HepG2 (cell line): Measurements from ENCODE around the gene TH. TPM values are rescaled to one million over a fixed set of nuclear protein-coding genes. Genes with fewer than 3 reads are reported as not detected.

ENCODE experiments used
- ATAC-seq: fragments of 200-7000 bp; cut with Tn5 transposase; 3 replicates; pipeline ENCODE4 v1.9.1; 2020; ENCODE audit warnings: mild to moderate bottlenecking, moderate library complexity
- BruUV-seq: library from RNA; stranded (reverse); fragments of 400-500 nt; replicated peaks from 2 replicates; lab custom pipeline; 2021; lab: Mats Ljungman, UMichigan
- CTCF ChIA-PET: fragments of 300-600 bp; formaldehyde crosslinking; extraction: SDS; loops from one replicate; lab custom pipeline; 2021; ENCODE audit warnings: low total read pairs, inconsistent platforms, low intra/inter-chr PET ratio; lab: Yijun Ruan, JAX
- POLR2A ChIA-PET: fragments of 350-600 bp; sonication (Branson Sonifier 250); formaldehyde crosslinking; loops from one replicate; lab custom pipeline; 2020; ENCODE audit warnings: antibody characterized with exemption, inconsistent platforms; lab: Yijun Ruan, JAX
- DNase-seq: peaks from one replicate; pipeline ENCODE4 v3.0.0-alpha.2; 2015; ENCODE audit warnings: low spot score
- FAIRE-seq: peaks from 3 replicates; lab custom pipeline; 2011; peaks lifted over from hg19 to GRCh38; lab: Jason Lieb, UNC
- H2AFZ ChIP-seq: one replicate; pipeline ENCODE4 v1.6.1; 2011; ENCODE audit warnings: low read length, inconsistent platforms
- H3K27ac ChIP-seq: fragments of 300-600 bp; 3 replicates; pipeline ENCODE4 v1.8.0; 2011; ENCODE audit warnings: mixed run types, mild to moderate bottlenecking, mixed read lengths, low read length, inconsistent platforms; ENCODE audit not compliant: insufficient read depth; ENCODE audit errors: extremely low read length
- H3K27me3 ChIP-seq, 2 experiments: fragments of 200-600 bp in 1 of 2; 2 replicates in 1 of 2; 3 replicates in 1 of 2; pipeline versions ENCODE4 v1.6.0 to v1.8.0; 2011; ENCODE audit warnings: low read length in 2 of 2, mild to moderate bottlenecking in 2 of 2, moderate library complexity in 2 of 2, inconsistent platforms in 1 of 2; ENCODE audit not compliant: insufficient read depth in 2 of 2, control insufficient read depth in 1 of 2
- H3K36me3 ChIP-seq, 2 experiments: fragments of 200-600 bp in 1 of 2; replicated peaks in 1 of 2; 2 replicates in 1 of 2; 3 replicates in 1 of 2; pipeline versions ENCODE4 v1.5.1 to v1.8.0; 2011; ENCODE audit warnings: low read length in 2 of 2, inconsistent platforms in 1 of 2; ENCODE audit not compliant: insufficient read depth in 2 of 2, control insufficient read depth in 1 of 2
- H3K4me1 ChIP-seq: 2 replicates; pipeline ENCODE4 v1.5.1; 2012; ENCODE audit warnings: low read length, inconsistent platforms; ENCODE audit not compliant: insufficient read depth
- H3K4me2 ChIP-seq: 2 replicates; pipeline ENCODE4 v1.6.0; 2011; ENCODE audit warnings: low read depth, low read length, inconsistent platforms
- H3K4me3 ChIP-seq, 3 experiments: fragments of 200-600 bp in 1 of 3; sonication (generic), shearing (Covaris generic) in 1 of 3; replicated peaks in 1 of 3; 2 replicates each; pipeline ENCODE4 v1.5.1; 2011 to 2016; ENCODE audit warnings: low read length in 3 of 3, inconsistent platforms in 2 of 3, low read depth in 2 of 3, mild to moderate bottlenecking in 2 of 3, control low read depth in 1 of 3, mixed read lengths in 1 of 3; ENCODE audit not compliant: insufficient read depth in 1 of 3
- H3K79me2 ChIP-seq: one replicate; pipeline ENCODE4 v1.6.1; 2011; ENCODE audit warnings: low read length, inconsistent platforms; ENCODE audit not compliant: insufficient read depth
- H3K9ac ChIP-seq: 2 replicates; pipeline ENCODE4 v1.6.0; 2011; ENCODE audit warnings: mild to moderate bottlenecking, low read depth, low read length, inconsistent platforms; ENCODE audit not compliant: insufficient read depth
- H3K9me3 ChIP-seq: 2 replicates; pipeline ENCODE4 v1.5.1; 2012; ENCODE audit warnings: mild to moderate bottlenecking, low read length
- H4K20me1 ChIP-seq: 2 replicates; pipeline ENCODE4 v1.6.0; 2011; ENCODE audit warnings: inconsistent platforms, mild to moderate bottlenecking, low read length, moderate library complexity; ENCODE audit not compliant: insufficient read depth
- NFE2L2 ChIP-seq: fragments of 150-350 bp; IDR thresholded peaks from 2 replicates; pipeline ENCODE4 v1.6.1; 2014; ENCODE audit warnings: low read length
- NFIC ChIP-seq: IDR thresholded peaks from 2 replicates; pipeline ENCODE4 v1.6.1; 2012; ENCODE audit warnings: mild to moderate bottlenecking, low read length, inconsistent platforms
- PRPF4 ChIP-seq: fragments of 200-400 bp; formaldehyde crosslinking; IDR thresholded peaks from 2 replicates; pipeline ENCODE4 v1.6.1; 2016; ENCODE audit warnings: low read length, low read depth; ENCODE audit not compliant: poor library complexity, severe bottlenecking
- RARA ChIP-seq: IDR thresholded peaks from 2 replicates; pipeline ENCODE4 v1.6.1; 2016; ENCODE audit warnings: missing genetic modification reagents, missing compliant biosample characterization
- ZFX ChIP-seq: sonication (generic); formaldehyde crosslinking; IDR thresholded peaks from 2 replicates; pipeline ENCODE4 v1.4.0; 2020; ENCODE audit warnings: mild to moderate bottlenecking, low read depth, missing genetic modification reagents, moderate library complexity
- ZNF484 ChIP-seq: sonication (generic); formaldehyde crosslinking; IDR thresholded peaks from 2 replicates; pipeline ENCODE4 v1.5.1; 2020; ENCODE audit warnings: mild to moderate bottlenecking, low read depth, missing genetic modification reagents, borderline replicate concordance
- ZNF816 ChIP-seq: sonication (generic); formaldehyde crosslinking; IDR thresholded peaks from 2 replicates; pipeline ENCODE4 v1.8.0; 2022; ENCODE audit warnings: missing genetic modification reagents, mild to moderate bottlenecking, borderline replicate concordance
- WGBS: methylation state at CpG from one replicate; pipeline ENCODE4 v1.1.6; 2017; ENCODE audit warnings: low lambda C conversion rate; 5-methylcytosine and 5-hydroxymethylcytosine counted together
- in situ Hi-C: cut with HindIII; loops from 2 replicates; pipeline ENCODE4 v1.10.0; 2017; ENCODE audit warnings: low pct_unique_long_range_greater_than_20kb; ENCODE audit not compliant: extremely low pct_ligation_motif_present
- intact Hi-C: fragments of 100-400 bp; cut with micrococcal nuclease; formaldehyde crosslinking; loops from one replicate; pipeline ENCODE4 v1.10.0; 2022; ENCODE audit not compliant: unreplicated experiment
- polyA plus RNA-seq, 8 experiments: library from polyadenylated mRNA; depleted of rRNA in 3 of 8; stranded (reverse) in 7 of 8; unstranded in 1 of 8; fragments of >200 nt; fragmentation: Illumina TruSeq in 4 of 8; extraction: Trizol in 4 of 8; gene quantifications; 2 replicates each; pipeline versions ENCODE4 v1.2.1 to v1.2.3, GENCODE V29; 2011 to 2016; ENCODE audit warnings: low read depth in 4 of 8, missing spikeins in 1 of 8, mixed read lengths in 1 of 8; ENCODE audit not compliant: insufficient read depth in 1 of 8
- total RNA-seq, 5 experiments: library from RNA; depleted of rRNA; stranded (reverse); fragments of >200 nt; fragmentation: Illumina TruSeq; extraction: Trizol; gene quantifications; 2 replicates each; pipeline ENCODE4 v1.2.3, GENCODE V29; 2016; ENCODE audit warnings: low read depth in 1 of 5

Gene TH
- total and polyA plus RNA-seq, 2 of the 13 experiments (the other 11 are each of a cell fraction or from before 2014, with no cell fraction given): 0.36 TPM; not detected in 1

- no TSS peak for BruUV-seq
- no peak overlapping the region for H3K27ac ChIP-seq
- TF ChIP-seq NFIC (no peak), ZNF484 (no peak), ZNF816 (no peak), PRPF4 (no peak), ZFX (CRISPR knock-in tag) (peak; percentile 32; the same call in 1 of the 2 replicates), RARA (peak; percentile 41; the same call in 1 of the 2 replicates), NFE2L2 (no peak)
- TF ChIP-seq, all 625 proteins: peak for 2
- Histone ChIP-seq H3K4me3 (no peak overlapping the region; a peak in 1 of 6 replicates), H3K4me1 (0 out of 2 replicates have a peak, but pooled peaks cover 10% of the 10 kb centered on the region), H3K79me2 (no peaks in the 10 kb centered on the region), H3K27me3 (peaks cover 39 to 92% of the 10 kb centered on the region in 2 experiments), H2AFZ (no peak overlapping the region), H3K9ac (no peak overlapping the region), H4K20me1 (no peaks in the 10 kb centered on the region), H3K9me3 (no peaks in the 10 kb centered on the region), H3K36me3 (no peaks in the 10 kb centered on the region), H3K4me2 (no peak overlapping the region)
- intact Hi-C loops: no loop called here
- CTCF ChIA-PET: no interaction called here
- FAIRE-seq (no peak), ATAC-seq (no peak), DNase-seq (no peak)
- 42% methylated on average over 20 of the region's 33 CpGs for WGBS
- POLR2A ChIA-PET: no interaction called here
- in situ Hi-C loops: no loop called here
These were observed 3.2 kb downstream of the TH start for GRCh38 chr11:2168286-2169004.
